GM21529 (cell line): ENCODE data around the gene FCSK.
"Not testable (repeated sequence)": the region's sequence is repeated elsewhere in the genome, so short reads cannot be mapped to it uniquely, and the experiment has no call there.

Experiments
- ATAC-seq: cut with Tn5 transposase; IDR thresholded peaks from one replicate; pipeline ENCODE4 v1.9.1; 2021; ENCODE audit not compliant: unreplicated experiment

Gene FCSK

DNA sequence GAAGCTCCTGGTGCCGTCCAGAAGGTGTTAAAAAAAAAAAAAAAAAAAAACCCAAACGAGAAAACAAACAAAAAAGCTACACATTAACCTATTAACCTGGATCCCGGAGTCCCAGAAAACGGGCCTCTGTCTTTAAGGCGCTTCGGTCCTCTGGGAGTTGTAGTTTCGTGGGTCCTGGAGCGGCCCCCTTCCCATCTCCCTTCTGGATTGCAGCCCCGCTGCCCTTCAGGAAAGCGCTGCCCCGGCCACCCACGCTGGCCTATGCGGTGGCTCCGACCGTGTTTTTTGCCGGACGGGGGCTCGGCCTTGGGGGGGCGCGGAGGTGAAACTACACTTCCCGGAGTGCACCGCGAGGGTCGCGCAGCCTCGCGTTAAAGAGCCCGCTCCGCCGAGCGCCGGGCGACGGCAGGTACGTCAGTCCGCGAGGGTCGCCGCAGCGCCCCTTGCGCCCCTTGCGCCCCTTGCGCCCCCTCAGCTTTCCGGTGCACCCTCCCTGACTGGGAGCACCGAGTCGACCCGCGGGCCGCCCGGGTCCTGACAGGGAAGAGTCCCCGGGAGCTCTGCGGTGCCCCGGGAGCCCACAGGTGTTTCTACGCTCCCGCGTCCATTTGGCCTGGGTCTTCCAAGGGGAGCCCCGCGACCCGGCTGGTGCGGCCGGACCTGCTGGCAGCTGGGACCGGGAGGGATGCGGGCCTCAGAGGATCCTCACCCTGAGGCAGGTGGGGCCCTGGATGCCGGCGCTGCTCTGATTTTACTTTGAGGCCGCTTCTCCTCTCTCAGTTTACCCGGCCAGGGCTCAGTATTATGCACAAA, at the start of gene FCSK:
Gene FCSK, plus strand, starts transcription at position 374 of the 813 bp plus-strand sequence. CDS start 8,596 bp downstream, outside the sequence.
- peak; percentile 87 for ATAC-seq

DNA sequence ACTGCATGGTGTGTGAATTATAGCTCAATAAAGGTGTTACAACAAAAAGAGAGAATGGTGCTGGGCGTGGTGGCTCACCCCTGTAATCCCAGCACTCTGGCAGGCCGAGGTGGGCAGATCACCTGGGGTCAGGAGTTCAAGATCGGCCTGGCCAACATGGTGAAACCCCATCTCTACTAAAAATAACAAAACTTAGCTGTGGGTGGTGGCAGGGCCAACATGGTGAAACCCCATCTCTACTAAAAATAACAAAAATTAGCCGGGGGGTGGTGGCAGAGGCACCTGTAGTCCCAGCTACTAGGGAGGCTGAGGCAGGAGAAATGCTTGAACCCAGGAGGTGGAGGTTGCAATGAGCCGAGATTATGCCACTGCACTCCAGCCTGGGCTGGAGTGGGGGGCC, 48.3 kb upstream of the FCSK start:
- ATAC-seq: not testable (repeated sequence)

DNA sequence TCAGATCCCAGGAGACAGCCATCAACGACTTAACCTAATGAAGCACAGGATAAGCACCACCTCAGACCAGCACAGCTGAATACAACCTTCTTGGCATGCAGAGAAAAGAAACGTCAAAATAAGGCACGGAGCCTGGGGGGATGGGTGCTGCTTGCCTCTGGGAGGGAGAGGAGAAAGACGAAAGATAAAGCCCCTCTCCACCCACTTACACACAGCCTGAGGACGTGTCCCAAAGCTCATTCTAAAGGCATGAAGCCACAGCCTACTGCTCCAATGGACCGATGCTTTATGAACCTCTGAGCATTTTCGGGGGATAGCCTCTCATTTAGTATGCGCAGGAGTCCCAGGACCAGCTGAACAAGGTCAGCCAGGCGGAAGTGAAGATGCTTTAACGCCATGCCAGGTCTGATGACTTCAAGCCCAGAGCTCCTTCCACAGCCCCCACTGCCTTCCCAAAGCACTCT, 46.6 kb upstream of the FCSK start:
- ATAC-seq: no peak

DNA sequence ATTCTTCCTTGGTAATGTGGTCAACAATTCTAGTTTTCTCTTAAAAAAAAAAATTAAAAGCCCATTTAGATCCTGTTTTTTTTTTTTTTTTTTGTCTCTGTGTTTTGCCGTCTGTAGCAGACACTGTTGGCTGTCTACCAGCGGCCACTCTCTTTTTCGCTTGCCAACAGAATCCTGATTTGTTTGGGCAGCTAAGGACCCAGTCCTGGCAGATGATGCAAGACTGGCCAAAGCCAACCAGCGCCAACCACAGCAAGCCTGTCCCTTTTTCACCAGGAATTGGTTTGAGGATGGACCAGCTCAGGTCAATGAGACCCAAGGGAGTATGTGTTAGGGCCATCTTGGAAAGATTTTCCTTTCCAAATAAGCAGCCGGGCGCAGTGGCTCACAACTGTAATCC, 43.7 kb upstream of the FCSK start:
- no peak for ATAC-seq

DNA sequence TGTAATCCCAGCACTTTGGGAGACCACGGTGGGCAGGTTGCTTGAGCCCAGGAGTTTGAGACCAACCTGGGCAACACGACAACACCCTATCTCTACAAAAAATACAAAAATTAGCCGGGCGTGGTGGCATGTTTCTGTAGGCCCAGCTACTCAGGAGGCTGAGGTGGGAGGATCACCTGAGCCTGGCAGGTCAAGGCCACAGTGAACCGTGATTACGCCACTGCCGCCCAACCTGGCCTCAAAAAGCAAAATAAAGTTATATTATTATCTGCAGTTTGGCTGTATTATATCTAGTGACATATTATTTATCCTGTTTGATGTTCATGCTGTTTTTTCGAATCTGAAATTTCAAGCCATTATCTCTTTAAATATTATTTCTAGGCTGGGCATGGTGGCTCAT, 42.0 kb upstream of the FCSK start:
- ATAC-seq: no peak

DNA sequence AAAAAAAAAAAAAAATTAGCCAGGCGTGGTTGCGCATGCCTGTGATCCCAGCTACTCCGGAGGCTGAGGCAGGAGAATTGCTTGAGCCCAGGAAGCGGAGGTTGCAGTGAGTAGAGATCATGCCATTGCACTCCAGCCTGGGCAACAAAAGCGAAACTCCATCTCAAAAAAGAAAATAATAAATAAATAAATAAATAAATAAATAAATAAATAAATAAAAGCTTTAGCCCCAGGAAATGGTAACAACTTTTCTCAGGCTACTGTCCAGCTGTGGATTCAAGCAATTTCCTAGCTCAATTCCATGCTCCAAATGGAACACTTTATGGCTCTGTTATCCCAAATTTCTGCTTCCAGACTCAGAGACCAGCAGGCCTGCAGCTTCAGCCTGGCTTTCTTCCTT, 40.8 kb upstream of the FCSK start:
- not testable (repeated sequence) for ATAC-seq

DNA sequence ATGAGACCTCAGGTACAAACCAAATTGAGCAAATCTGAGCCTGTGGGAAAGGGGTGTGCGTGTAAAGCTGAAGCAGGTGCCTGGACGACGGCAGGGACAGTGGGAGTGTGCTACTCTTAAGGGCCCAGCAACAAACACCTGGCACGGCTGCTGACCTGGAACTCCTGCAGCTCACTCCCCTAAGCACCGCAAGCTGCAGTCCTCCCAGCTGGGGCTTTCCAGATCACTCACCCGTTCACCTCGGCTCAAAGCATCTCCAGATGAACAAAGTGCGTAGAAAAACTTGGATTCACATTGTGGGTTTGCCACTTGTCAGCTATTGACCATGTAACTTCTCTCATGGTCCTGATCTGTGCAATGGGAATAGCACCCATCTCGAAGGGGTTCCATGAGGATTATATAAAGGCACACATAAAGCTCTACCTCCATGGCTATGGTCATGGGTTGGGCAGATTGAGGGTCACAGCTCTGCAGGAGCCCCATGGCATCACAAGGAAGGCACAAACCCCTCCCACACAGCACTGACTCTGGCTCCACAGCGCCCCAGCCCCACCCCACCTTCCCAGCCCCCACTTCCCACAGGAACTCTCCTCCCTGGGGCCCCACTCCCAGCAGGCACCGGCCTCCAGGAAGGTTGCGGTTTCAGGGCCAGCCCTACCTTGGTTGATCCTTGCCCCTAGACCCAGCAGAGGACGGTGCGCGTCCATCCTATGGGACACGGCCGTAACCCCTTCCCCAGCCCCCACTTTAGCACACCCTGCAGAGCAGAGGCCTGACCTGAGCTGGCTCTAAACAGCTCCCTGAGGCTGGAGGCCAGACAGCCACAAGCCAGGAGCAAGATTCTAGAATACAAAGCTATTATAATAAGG, 37.4 kb upstream of the FCSK start:
- peak; percentile 86 for ATAC-seq

DNA sequence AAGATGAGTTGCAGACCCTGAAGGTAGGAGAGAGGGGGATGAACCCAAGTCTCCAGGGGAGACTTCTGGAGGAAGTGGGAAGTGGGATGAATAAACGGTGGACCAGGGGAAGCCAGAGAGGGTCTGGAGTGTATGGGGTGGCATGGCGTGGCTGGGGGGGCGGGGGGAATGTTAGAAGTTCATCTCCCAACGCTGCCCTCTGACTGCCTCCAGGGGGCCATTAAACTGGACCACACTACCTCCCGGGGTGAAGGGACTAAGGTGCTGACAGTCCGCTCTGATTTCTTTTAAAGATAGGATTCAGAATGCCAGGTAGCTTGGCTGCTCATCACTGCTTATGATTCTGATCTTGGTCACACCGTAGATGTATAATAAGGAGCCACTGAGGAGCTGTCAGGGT, 36.7 kb upstream of the FCSK start:
- no peak for ATAC-seq

DNA sequence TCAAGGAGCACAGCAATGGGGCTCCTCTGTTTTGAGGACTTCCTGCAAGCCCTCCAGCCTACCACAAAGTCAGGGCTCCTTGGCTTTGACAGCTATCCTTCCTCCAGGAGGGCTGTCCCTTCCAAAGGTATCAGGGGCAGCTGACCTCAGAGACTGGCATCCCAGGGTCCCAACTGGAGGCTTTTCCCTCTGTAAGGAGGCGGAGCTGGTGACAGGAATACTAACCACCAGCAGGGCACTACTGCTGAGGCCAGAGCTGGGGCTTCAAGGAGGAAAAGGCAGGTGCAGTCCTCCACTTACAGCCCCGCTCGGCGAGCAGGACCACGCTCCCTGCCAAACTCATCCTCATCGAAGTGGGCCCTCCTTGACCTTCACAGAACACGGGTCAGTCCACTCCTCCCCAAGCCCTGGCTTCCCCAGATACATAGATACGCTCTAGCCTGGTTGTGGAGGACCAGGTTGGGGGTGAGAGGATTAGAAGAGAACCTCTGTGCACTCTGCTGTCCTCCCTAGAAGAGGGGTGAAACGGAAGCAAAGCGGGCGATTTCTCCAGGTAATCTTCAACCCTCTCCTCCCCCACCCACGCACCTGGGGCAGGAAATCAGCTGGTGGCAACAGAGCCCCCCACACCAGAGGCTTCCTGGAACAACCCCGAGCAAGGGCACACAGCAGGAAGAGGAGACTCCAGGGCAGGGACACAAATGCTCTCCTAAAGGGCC, 36.0 kb upstream of the FCSK start:
- ATAC-seq: no peak

DNA sequence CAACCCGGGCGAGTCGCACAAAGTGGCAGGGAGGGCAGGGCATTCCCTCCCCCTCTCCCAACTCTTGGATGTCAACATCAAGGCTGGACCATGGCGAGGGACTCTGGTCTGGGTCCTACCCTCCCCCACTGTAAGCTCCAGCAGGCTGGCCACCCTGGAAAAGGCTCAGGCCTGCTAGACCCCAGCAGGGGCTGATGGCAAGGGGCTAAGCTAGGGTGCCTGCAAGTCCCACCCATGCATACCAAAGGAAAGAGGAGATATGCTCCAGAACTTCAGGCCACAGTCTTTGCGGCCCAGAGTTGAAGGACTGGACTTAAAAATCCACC, 35.4 kb upstream of the FCSK start:
- no peak for ATAC-seq

DNA sequence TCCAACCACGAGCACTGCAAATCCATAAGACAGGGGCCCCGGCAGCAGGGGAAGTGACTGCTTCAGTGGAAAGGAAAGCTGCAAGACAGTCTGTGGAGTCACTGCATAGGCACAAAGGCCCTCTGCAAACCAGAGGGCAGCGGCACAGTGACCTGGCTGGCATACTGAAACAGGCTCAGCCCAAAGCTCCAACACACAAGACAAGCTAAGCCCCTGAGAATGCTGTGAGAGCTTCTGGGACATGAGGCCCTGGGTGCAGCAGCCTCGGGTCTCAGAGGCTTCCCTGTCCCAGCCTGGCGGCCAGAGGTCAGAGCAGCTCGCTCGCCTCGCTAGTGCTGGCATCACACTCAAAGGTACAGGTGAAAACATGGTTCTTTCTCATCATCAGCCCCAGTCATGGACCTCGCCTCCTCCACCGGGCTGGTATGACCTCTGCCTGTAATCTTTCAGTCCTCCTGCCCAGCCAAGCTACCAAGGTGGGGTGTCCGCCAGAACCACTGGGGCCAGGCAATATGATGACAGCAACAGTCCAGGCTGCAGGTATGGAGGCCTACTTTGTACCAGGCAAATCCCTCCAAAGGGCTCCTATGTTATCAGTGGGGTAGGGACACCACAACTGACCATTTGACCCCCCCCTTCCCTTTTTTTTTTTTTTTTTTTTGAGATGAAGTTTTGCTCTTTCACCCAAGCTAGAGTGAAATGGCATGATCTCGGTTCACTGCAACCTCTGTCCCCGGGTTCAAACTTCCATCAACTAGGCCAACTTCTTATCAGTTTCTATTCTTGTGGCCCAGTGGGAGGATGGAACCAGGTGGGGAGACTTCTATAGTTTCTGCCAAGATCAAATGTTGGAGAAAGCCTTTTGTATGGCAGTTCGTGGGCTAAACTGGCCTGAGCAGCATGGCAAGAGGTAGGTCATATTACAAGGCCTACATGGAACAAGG, 34.7 kb upstream of the FCSK start:
- ATAC-seq: no peak

DNA sequence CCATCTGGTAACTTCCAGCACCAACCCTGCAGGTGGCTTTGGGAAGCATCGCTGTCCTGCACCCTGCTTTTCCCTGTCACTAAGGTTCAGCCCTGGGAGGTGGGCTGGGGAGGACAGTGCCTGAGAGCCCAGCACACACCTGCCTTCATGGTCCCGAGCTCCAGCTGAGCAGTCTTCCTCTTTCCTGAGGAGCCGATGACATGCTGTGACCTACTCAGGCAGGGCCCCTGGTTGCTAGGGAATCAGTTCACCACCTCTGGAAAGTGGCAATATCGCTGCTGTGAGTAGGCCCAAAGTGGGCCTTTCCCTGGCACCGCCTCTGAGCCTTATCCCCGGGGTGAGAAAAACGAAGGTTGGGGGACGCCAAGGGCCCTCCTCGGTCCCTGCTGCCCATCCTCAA, 33.4 kb upstream of the FCSK start:
- ATAC-seq: no peak

DNA sequence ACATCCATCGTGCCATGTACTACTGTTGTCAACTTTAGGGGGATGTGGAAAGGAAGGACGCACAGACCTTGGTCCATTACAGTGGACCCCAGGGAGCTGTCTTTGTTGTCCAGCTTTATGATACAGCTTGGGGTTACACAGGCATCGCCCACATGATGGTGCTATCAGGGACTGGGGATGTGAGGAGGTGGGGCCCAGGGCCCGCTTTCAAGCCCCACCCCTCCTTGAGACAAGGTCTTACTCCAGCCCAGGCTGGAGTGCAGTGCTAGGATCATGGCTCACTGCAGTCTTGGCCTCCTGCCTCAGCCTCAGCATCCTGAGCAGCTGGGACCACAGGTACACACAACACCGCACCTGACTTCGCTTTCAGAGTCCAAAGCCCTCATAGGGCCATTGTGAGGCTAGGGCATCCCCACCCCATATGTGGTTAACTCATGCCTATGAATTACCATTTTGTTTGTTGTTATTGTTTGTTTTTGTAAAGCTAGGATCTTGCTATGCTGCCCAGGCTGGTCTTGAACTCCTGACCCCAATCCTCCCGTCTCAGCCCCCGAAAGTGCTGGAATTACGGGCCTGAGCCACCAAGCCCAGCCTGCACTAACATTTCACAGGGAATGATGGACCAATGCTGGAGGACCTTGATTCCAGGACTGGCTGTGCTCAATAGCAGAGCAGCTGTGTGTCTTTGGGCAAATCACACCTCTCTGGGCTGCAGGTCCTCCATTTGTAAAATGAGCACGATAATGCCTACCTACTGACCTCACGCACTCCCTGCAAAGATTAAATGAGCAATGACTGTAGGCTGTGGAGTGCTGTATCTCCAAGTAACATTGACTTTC, 32.7 kb upstream of the FCSK start:
- ATAC-seq: no peak

DNA sequence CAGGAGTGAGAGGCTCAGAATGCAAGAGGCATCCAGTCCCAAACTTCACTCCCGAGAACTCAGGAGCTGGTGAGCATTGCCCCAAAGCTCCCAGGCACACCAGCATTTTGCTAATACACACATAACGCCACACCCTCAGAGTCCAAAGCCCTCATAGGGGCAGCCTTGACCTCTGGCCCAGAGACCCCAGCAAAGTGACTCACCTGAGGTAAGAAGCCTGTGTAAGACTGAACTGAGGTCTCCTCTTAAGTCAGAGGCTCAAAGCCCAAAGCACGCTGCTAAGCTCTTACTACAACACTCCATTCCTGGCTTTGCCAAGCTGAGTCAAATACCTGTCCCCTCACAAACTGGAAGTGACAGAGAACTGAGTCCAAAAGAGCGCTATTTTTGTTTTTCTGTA, 31.9 kb upstream of the FCSK start:
- ATAC-seq: no peak

DNA sequence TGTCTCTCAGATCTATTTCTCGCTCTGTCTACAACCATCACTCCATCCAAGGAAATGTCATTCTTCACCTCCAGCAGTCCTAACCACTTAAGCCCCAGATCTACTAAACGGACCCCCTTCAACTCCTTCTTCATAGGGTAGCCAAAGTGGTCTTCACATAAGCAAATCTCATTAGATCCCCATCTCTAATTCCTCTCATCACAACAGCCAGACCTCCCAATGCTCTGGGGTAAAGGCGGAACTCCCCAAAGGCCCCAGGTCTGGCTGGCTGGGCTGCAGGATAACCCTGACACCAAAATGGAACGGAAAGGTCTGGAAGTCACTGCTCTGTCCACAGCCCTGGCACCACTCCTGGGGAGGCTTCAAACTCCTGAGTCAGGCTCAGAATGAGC, 26.6 kb upstream of the FCSK start:
- no peak for ATAC-seq

DNA sequence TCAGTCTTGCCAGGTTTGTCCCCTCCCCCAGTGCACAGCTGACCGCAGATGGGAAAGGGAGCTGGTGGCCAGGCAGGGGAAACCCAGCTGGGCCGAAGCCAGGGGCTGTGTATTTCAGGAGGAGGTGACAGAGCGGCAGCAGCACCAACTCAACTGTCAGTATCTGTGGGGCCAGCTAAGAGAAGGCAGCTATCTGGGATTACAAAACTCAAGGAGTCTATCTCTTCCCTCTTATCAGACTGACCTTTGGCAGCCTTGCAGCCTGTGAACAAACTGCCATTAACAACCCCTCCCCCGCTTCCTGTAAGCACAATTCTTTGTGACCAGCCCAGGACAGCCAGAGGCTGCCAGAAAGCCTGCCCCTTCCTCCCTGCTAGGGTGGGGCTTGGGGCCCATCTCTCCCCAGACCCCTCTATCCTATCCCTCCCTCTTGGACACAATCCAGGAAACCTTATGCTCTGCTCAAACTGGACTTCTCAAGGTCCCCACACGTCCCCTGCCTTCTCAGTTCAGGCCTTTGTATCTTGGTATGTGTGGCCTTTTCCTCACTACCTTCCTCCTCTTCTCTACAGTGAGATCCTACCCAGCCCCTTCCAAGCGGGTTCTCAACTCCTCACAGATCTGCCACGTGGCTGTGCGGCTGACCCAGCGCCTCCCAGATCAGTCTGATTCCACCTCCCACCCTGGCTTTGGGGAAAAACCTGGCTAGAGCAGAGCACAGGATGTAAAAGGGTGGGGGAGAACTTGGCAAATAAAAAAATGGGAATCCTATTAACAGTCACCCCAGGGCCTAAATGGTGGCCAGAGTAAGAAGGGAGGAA, 26.0 kb upstream of the FCSK start:
- ATAC-seq: peak; percentile 21

DNA sequence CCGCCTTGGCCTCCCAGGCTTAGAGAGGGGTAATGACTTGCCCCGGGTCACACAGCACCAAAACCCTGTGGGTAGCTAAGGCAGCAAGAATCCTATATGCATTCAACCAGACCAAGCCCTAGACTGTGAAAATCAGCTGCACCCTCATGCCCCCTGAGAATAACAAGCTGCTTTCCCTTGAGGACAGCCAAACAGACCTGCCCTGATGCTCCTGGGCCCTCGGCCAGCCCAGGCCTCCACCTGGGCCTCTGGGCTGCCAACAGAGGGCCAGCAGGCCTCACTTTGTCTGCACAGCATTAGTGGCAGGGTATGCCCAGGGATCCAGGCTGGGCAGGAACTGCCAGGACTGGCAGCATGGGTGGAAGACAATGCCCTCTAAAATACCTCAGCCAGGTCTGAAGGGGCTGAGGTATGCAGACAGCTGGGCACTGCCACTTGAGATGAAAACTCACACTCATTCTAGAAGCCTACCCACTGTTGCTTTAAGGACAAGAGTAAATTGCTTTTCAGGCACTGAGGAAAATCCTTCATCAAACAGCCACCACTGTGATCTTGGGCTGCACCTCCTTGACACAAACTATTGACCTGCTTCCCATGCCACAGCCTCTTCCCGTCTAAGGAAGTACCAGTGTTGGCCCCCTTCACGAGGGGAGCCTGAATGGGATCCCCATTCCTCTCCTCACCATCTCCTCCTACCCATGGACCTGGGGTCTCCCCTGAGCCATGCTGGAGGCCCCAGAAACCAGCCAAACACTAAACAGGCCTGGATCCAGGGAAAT, 24.3 kb upstream of the FCSK start:
- ATAC-seq: no peak
